ENCODE data around the gene SERTAD2. TPM values are rescaled to one million over a fixed set of nuclear protein-coding genes. Genes with fewer than 3 reads are reported as not detected.
A peak's percentile ranks its signal among the peaks of the same experiment; 100 is the strongest.

Gene SERTAD2, protein sequence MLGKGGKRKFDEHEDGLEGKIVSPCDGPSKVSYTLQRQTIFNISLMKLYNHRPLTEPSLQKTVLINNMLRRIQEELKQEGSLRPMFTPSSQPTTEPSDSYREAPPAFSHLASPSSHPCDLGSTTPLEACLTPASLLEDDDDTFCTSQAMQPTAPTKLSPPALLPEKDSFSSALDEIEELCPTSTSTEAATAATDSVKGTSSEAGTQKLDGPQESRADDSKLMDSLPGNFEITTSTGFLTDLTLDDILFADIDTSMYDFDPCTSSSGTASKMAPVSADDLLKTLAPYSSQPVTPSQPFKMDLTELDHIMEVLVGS
- 10 to 100 TPM; 22.5 to 23.9 (median 23.5) TPM for polyA plus RNA-seq (ENCODE audit: insufficient read length in 3 of 3)
- long read RNA-seq, donor 1, full-length matches to known transcripts: 8 of 8 reads
- long read RNA-seq, donor 1, partial matches to known transcripts: 0 of 8 reads
- long read RNA-seq, donor 1, other reads (novel, unspliced or antisense): 0 of 8 reads
- long read RNA-seq, donor 2, full-length matches to known transcripts: 10 of 10 reads
- long read RNA-seq, donor 2, partial matches to known transcripts: 0 of 10 reads
- long read RNA-seq, donor 2, other reads (novel, unspliced or antisense): 0 of 10 reads
- long read RNA-seq, donor 3, full-length matches to known transcripts: 7 of 7 reads
- long read RNA-seq, donor 3, partial matches to known transcripts: 0 of 7 reads
- long read RNA-seq, donor 3, other reads (novel, unspliced or antisense): 0 of 7 reads
- long read RNA-seq, donor 4, full-length matches to known transcripts: 8 of 8 reads
- long read RNA-seq, donor 4, partial matches to known transcripts: 0 of 8 reads
- long read RNA-seq, donor 4, other reads (novel, unspliced or antisense): 0 of 8 reads
- long read RNA-seq, donor 5, full-length matches to known transcripts: 4 of 4 reads
- long read RNA-seq, donor 5, partial matches to known transcripts: 0 of 4 reads
- long read RNA-seq, donor 5, other reads (novel, unspliced or antisense): 0 of 4 reads
- long read RNA-seq, donor 6, full-length matches to known transcripts: 8 of 8 reads
- long read RNA-seq, donor 6, partial matches to known transcripts: 0 of 8 reads
- long read RNA-seq, donor 6, other reads (novel, unspliced or antisense): 0 of 8 reads
- long read RNA-seq, donor 7, full-length matches to known transcripts: 16 of 16 reads
- long read RNA-seq, donor 7, partial matches to known transcripts: 0 of 16 reads
- long read RNA-seq, donor 7, other reads (novel, unspliced or antisense): 0 of 16 reads
- long read RNA-seq, donor 8, full-length matches to known transcripts: 7 of 7 reads
- long read RNA-seq, donor 8, partial matches to known transcripts: 0 of 7 reads
- long read RNA-seq, donor 8, other reads (novel, unspliced or antisense): 0 of 7 reads
- long read RNA-seq, donor 9, full-length matches to known transcripts: 9 of 9 reads
- long read RNA-seq, donor 9, partial matches to known transcripts: 0 of 9 reads
- long read RNA-seq, donor 9, other reads (novel, unspliced or antisense): 0 of 9 reads
- long read RNA-seq, donor 10, full-length matches to known transcripts: 15 of 15 reads
- long read RNA-seq, donor 10, partial matches to known transcripts: 0 of 15 reads
- long read RNA-seq, donor 10, other reads (novel, unspliced or antisense): 0 of 15 reads
- long read RNA-seq, donor 11, full-length matches to known transcripts: 9 of 9 reads
- long read RNA-seq, donor 11, partial matches to known transcripts: 0 of 9 reads
- long read RNA-seq, donor 11, other reads (novel, unspliced or antisense): 0 of 9 reads
- long read RNA-seq, donor 12, full-length matches to known transcripts: 17 of 17 reads
- long read RNA-seq, donor 12, partial matches to known transcripts: 0 of 17 reads
- long read RNA-seq, donor 12, other reads (novel, unspliced or antisense): 0 of 17 reads
- long read RNA-seq, donor 13, full-length matches to known transcripts: 11 of 11 reads
- long read RNA-seq, donor 13, partial matches to known transcripts: 0 of 11 reads
- long read RNA-seq, donor 13, other reads (novel, unspliced or antisense): 0 of 11 reads
- long read RNA-seq, donor 14: 0 reads
- long read RNA-seq, donor 15, full-length matches to known transcripts: 4 of 4 reads
- long read RNA-seq, donor 15, partial matches to known transcripts: 0 of 4 reads
- long read RNA-seq, donor 15, other reads (novel, unspliced or antisense): 0 of 4 reads
- long read RNA-seq, donor 16, full-length matches to known transcripts: 8 of 8 reads
- long read RNA-seq, donor 16, partial matches to known transcripts: 0 of 8 reads
- long read RNA-seq, donor 16, other reads (novel, unspliced or antisense): 0 of 8 reads

DNA sequence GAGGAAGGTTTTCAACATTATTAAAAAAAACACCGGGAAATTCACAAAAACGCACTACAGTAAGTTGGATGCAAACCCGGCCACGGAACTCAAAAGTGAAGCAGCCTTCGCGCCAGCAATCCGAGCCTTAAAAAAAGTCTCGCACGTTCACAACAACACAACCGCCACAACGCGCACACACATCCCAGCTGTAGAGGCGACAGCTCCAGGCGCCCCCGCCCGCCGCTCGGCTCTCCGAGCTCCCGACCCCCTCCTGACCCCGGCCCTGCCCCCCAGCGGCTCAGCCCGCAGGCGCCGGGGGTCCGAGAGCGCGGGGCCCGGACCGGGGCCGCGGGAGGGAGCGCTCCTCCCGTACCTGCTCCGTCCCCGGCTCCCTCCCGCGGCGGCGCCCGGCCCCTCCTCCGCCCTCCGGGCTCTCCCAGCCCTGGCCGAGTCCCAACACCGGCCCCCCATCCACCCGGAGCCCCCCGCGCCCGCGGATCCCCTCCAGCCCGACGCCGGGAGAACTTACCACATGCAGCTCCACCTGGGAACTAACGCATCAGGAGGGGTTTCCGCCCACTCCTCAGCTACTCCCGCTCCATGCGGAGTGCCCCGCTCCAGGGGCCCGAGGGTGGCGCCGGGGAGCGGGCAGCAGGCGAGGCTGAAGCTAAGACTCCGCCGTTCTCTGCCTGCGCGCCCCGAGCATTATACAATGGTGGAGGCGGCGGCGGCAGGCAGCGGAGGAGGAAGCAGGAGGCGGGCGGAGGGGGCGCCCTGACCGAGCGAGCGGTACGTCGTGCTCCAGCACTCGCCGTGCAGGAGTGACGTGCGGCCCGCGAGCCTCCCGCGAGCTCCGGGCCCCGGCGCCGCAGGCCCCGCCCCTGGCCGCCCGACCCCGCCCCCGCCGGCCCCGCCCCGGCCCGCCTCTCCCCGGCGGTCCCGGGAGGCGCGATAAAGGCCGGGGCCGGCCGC is at the start of gene SERTAD2:
Gene SERTAD2 (minus strand): TSS at position 805 of the 954 bp plus-strand sequence. CDS start 17,042 bp downstream, outside the sequence.
- peak; percentile 82 for DNase-seq

DNA sequence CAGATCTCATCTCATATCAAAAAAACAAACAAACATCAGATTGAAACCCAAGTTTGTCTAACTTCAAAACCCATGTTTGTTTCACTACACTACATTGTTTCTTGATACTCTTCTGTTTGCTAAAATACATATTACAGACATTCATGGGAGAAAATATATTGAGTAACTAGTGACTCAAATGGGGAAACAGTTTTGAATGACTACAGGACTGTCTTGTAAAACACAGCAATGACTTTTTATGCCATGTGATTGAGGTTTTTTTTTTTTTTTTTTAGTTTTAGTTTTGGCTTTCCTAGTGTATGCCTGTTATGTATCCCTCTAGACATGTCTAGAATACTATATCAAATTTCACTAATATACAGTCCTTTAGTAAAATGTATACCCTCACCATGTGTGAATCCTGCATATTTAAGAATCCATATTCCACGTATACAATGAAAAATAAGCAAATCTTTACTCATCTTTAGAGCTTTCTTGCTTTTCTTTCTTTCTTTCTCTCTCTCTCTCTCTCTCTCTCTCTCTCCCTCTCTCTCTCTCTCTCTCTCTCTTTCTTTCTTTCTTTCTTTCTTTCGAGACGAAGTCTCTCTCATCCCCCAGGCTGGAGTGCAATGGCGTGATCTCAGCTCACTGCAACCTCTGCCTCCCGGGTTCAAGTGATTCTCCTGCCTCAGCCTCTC is 46.6 kb upstream of the SERTAD2 start:
- DNase-seq: no peak

DNA sequence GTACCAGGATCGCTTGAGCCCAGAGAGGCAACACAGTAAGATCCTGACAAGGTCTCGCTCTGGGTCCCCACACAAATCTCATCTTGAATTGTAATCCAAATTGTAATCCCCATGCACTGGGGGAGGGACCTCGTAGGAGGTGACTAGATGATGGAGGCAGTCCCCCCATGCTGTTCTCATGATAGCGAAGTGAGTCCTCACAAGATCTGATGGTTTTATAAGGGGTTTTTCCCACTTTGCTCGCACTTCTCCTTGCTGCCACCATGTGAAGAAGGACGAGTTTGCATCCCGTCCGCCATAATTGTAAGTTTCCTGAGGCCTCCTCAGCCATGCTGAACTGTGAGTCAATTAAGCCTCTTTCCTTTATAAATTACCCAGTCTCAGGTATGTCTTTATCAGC is 46.0 kb upstream of the SERTAD2 start:
- DNase-seq: no peak

GRCh38 chr2:64698668-64699444 is 45.1 kb upstream of the SERTAD2 start:
- DNase-seq: no peak

DNA sequence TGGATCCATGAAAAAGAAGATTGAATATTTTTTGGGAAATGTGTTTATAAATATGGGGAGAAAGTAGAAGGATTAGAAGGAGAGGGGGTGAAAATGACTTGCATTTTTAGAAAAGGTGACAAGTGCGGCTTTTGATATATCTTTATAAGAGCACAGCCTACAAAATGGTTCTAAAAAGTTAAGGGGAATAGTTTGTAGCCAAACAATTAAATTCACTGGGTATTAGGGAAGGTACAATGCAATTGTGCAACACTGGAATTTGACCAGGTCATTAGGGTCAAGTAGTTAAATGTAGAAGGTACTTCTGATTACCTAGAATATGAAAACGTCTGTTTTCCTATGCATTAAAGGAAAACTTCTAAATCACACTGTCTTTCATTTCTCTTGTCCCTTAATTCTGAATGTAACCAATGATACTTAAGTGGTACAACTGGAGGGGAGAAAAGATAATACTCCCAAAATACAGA is 44.5 kb upstream of the SERTAD2 start:
- no peak for DNase-seq

DNA sequence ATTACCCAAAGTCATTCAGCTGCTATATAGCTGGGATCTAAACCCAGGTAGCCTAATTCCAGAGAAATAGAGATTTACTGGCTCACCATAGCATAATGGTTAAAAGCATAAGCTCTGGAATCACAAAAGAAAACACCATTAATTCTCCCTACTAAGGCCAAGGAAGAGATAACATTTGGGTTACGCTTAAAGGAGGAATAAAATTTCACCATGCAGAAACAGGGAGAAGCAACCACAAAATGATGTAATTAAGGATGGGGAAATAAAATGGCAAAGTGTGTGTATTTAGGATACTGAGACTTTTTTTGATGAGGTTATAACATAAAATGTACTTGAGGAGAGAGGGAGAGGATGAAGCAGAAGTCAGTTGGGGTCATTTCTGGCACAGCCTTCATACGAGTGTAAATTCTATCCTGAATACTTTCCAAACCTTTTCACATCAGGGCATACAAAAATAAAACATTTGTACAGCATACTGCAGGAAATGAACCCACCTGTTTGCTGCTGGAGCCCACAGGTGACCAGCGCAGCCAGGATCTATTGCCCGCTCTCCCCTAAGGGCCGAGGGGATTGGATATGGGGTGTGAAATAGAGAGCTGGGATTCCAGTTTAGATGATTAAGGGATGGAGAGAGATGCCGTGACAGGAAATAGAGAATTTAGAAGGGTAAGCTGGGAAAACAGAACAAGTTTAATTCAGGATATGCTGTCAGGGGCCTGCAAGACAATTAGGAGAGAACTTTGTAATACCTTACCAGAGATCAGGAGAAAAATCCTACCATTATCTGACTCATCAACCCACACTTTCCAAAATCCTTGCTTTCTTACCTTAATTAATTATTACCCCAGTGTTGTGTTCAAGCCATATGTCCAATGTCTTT is 43.8 kb upstream of the SERTAD2 start:
- no peak for DNase-seq

GRCh38 chr2:64696636-64697035 is 42.9 kb upstream of the SERTAD2 start:
- DNase-seq: no peak

DNA sequence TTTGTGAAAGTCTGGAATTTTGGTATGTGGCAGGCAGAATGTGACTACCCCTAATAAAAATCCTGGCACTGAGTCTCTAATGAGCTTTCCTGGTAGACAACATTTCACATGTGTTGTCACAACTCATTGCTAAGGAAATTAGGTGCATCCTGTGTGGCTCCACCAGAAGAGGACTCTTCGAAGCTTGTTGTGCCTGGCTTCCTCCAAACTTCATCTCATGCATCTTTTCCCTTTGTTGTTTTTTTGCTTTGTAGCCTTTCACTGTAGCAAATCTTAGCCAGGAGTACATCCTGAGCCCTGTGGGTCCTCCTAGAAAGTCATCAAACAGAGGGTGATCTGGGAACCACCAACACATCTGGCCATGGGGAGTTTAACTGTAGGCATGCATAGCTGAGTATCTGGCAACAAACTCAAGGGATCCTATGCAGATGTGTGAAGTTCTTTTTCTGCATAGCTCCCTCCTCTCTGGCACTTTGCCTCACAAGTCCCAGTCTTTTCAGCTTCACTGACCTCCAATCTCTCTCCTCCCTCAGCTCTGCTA is 42.1 kb upstream of the SERTAD2 start:
- DNase-seq: peak; percentile 17

- DNase-seq: no peak
Measured at GRCh38 chr2:64692401-64692800, 38.7 kb upstream of the SERTAD2 start.

- DNase-seq: no peak
Measured at GRCh38 chr2:64688909-64689308, 35.2 kb upstream of the SERTAD2 start.

DNA sequence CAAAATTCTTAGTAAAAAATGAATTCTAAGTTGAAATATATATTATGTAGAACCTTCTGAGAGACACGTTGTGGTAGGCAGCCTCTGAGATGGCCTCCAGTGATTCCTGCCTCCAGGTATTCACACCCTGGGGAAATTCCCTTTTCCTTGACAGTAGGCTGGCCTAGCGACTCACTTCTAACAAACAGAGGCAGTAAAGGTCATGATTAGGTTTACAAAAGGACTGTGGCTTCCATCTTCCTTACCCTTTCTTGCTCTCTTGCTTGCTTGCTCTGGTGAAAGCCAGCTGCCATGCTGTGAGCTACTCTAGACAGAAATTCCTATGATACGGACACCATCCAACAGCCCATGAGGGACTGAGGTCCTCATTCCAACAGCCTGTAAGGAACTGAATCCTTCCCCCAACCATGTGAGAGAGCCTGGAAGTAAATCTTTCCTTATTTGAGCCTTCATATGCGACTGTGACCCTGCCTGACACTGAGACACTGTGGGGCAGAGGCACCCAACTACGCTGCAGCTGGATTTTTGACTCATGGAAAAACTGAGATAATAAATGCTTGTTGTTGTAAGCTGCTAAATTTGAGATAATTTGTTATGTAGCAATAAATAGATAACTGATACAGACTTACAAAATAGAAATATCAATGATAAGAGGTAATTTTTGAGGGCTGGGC is 32.7 kb upstream of the SERTAD2 start:
- DNase-seq: no peak

- no peak for DNase-seq
Measured at GRCh38 chr2:64685430-64685829, 31.7 kb upstream of the SERTAD2 start.

- DNase-seq: no peak
Measured at GRCh38 chr2:64683771-64684510, 30.2 kb upstream of the SERTAD2 start.

GRCh38 chr2:64681479-64681967 is 27.8 kb upstream of the SERTAD2 start:
- DNase-seq: no peak
